HepG2 (cell line): Measurements from ENCODE around the gene TNFSF12. TPM values are rescaled to one million over a fixed set of nuclear protein-coding genes. Genes with fewer than 3 reads are reported as not detected.
A peak's percentile ranks its signal among the peaks of the same experiment; 100 is the strongest.

Experiments
- EED ChIP-seq: sonication (generic); formaldehyde crosslinking; IDR thresholded peaks from 2 replicates; pipeline ENCODE4 v1.5.0; 2020; ENCODE audit warnings: mild to moderate bottlenecking, missing genetic modification reagents
- ETV5 ChIP-seq: IDR thresholded peaks from 2 replicates; pipeline ENCODE4 v1.6.1; 2018; ENCODE audit warnings: missing biosample characterization, missing genetic modification reagents, inconsistent platforms, borderline replicate concordance
- HIC2 ChIP-seq: sonication (generic); formaldehyde crosslinking; IDR thresholded peaks from 2 replicates; pipeline ENCODE4 v1.9.0; 2022; ENCODE audit warnings: low read depth, missing genetic modification reagents
- HNF4A ChIP-seq: sonication (generic); formaldehyde crosslinking; IDR thresholded peaks from 2 replicates; pipeline ENCODE4 v1.4.0; 2020; ENCODE audit warnings: missing genetic modification reagents
- KMT2B ChIP-seq: IDR thresholded peaks from 2 replicates; pipeline ENCODE4 v1.6.1; 2016; ENCODE audit warnings: missing genetic modification reagents, missing compliant biosample characterization
- MTF1 ChIP-seq: sonication (generic); formaldehyde crosslinking; IDR thresholded peaks from 2 replicates; pipeline ENCODE4 v1.5.0; 2020; ENCODE audit warnings: missing genetic modification reagents
- NCOA2 ChIP-seq: sonication (generic); formaldehyde crosslinking; IDR thresholded peaks from 2 replicates; pipeline ENCODE4 v1.8.0; 2022; ENCODE audit warnings: inconsistent platforms
- NFIB ChIP-seq: sonication (generic); formaldehyde crosslinking; IDR thresholded peaks from 2 replicates; pipeline ENCODE4 v1.9.0; 2021; ENCODE audit warnings: missing genetic modification reagents, mild to moderate bottlenecking, borderline replicate concordance
- TCF12 ChIP-seq, 2 experiments: fragments of 450-650 bp in 1 of 2; sonication (generic) in 1 of 2; formaldehyde crosslinking in 1 of 2; IDR thresholded peaks; 2 replicates each; pipeline versions ENCODE4 v1.6.1 to v1.8.0; 2017 to 2022; ENCODE audit warnings: antibody characterized with exemption in 1 of 2, mild to moderate bottlenecking in 1 of 2, missing genetic modification reagents in 1 of 2, moderate library complexity in 1 of 2
- TRIM24 ChIP-seq: sonication (generic); formaldehyde crosslinking; IDR thresholded peaks from 2 replicates; pipeline ENCODE4 v1.8.0; 2022; ENCODE audit warnings: mild to moderate bottlenecking, missing genetic modification reagents
- ZNF180 ChIP-seq: sonication (generic); formaldehyde crosslinking; IDR thresholded peaks from 2 replicates; pipeline ENCODE4 v1.4.0; 2020; ENCODE audit warnings: low read depth, missing genetic modification reagents, borderline replicate concordance
- ZNF556 ChIP-seq: sonication (generic); formaldehyde crosslinking; IDR thresholded peaks from 2 replicates; pipeline ENCODE4 v1.4.0; 2020; ENCODE audit warnings: mild to moderate bottlenecking, missing genetic modification reagents, borderline replicate concordance
- ZNF589 ChIP-seq: sonication (generic); formaldehyde crosslinking; conservative IDR thresholded peaks from 2 replicates; pipeline ENCODE4 v1.8.0; 2022; ENCODE audit warnings: mild to moderate bottlenecking, moderate library complexity, missing genetic modification reagents
- polyA plus RNA-seq, 8 experiments: library from polyadenylated mRNA; depleted of rRNA in 3 of 8; stranded (reverse) in 7 of 8; unstranded in 1 of 8; fragments of >200 nt; fragmentation: Illumina TruSeq in 4 of 8; extraction: Trizol in 4 of 8; gene quantifications; 2 replicates each; pipeline versions ENCODE4 v1.2.1 to v1.2.3, GENCODE V29; 2011 to 2016; ENCODE audit warnings: low read depth in 4 of 8, missing spikeins in 1 of 8, mixed read lengths in 1 of 8; ENCODE audit not compliant: insufficient read depth in 1 of 8
- total RNA-seq, 5 experiments: library from RNA; depleted of rRNA; stranded (reverse); fragments of >200 nt; fragmentation: Illumina TruSeq; extraction: Trizol; gene quantifications; 2 replicates each; pipeline ENCODE4 v1.2.3, GENCODE V29; 2016; ENCODE audit warnings: low read depth in 1 of 5
- TF ChIP-seq, protein P1 (sequence below): sonication (generic); formaldehyde crosslinking; IDR thresholded peaks from 2 replicates; pipeline ENCODE4 v1.4.0; 2020; ENCODE audit warnings: mild to moderate bottlenecking, missing genetic modification reagents

Gene TNFSF12
- total and polyA plus RNA-seq, 2 of the 13 experiments (the other 11 are each of a cell fraction or from before 2014, with no cell fraction given) = 0.93 to 7.2 TPM

DNA sequence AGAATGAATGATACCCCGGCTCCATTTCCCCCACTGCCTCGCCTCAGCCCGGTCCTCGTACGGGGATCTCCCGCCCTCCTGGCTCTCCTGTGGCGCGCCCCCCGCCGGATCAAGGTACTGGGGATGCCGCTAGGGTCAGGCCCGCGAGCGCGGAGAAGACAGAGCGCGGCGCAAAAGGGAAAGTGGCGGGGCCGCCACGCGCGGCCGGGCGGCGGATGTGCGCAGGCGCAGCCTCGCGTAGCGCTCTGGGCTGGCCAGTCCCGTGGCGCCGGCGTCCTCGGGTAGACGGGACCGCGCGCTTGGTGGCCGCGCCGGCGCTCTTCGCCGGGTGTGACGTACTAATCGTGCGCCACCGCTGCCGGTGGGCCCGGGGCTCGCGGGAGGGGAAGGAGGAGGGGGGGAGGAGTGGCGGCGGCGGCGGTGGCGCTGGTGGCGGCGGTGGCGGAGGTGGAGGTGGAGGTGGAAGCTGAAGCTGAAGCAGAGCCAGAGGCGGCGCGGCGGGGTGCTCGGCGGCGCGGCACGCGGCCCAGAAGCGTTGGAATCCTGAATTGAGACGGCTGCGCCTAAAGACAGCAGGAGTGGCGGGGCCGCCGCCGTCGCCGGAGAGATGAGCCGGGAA lies 12.8 kb downstream of the TNFSF12 start, which contains the start of gene SENP3 (continued):
- TF ChIP-seq TRIM24 (CRISPR knock-in tag) = no peak
- no peak for TF ChIP-seq TCF12 (IDR thresholded peaks at IDR 0.05)
- 0 out of 2 replicates have a peak, but pooled peaks have one; percentile 65 for TF ChIP-seq TCF12 (CRISPR knock-in tag; IDR thresholded peaks at IDR 0.05)
- TF ChIP-seq EED (CRISPR knock-in tag) = no peak
- TF ChIP-seq MTF1 (CRISPR knock-in tag) = no peak
- TF ChIP-seq ETV5 (CRISPR knock-in tag) = no peak; the same call in 1 of the 2 replicates
- no peak for TF ChIP-seq HNF4A (CRISPR knock-in tag)
- TF ChIP-seq HIC2 (CRISPR knock-in tag) = no peak
- TF ChIP-seq NCOA2 (CRISPR knock-in tag) = no peak
- no peak for TF ChIP-seq ZNF180 (CRISPR knock-in tag)
- TF ChIP-seq, protein P1, sequence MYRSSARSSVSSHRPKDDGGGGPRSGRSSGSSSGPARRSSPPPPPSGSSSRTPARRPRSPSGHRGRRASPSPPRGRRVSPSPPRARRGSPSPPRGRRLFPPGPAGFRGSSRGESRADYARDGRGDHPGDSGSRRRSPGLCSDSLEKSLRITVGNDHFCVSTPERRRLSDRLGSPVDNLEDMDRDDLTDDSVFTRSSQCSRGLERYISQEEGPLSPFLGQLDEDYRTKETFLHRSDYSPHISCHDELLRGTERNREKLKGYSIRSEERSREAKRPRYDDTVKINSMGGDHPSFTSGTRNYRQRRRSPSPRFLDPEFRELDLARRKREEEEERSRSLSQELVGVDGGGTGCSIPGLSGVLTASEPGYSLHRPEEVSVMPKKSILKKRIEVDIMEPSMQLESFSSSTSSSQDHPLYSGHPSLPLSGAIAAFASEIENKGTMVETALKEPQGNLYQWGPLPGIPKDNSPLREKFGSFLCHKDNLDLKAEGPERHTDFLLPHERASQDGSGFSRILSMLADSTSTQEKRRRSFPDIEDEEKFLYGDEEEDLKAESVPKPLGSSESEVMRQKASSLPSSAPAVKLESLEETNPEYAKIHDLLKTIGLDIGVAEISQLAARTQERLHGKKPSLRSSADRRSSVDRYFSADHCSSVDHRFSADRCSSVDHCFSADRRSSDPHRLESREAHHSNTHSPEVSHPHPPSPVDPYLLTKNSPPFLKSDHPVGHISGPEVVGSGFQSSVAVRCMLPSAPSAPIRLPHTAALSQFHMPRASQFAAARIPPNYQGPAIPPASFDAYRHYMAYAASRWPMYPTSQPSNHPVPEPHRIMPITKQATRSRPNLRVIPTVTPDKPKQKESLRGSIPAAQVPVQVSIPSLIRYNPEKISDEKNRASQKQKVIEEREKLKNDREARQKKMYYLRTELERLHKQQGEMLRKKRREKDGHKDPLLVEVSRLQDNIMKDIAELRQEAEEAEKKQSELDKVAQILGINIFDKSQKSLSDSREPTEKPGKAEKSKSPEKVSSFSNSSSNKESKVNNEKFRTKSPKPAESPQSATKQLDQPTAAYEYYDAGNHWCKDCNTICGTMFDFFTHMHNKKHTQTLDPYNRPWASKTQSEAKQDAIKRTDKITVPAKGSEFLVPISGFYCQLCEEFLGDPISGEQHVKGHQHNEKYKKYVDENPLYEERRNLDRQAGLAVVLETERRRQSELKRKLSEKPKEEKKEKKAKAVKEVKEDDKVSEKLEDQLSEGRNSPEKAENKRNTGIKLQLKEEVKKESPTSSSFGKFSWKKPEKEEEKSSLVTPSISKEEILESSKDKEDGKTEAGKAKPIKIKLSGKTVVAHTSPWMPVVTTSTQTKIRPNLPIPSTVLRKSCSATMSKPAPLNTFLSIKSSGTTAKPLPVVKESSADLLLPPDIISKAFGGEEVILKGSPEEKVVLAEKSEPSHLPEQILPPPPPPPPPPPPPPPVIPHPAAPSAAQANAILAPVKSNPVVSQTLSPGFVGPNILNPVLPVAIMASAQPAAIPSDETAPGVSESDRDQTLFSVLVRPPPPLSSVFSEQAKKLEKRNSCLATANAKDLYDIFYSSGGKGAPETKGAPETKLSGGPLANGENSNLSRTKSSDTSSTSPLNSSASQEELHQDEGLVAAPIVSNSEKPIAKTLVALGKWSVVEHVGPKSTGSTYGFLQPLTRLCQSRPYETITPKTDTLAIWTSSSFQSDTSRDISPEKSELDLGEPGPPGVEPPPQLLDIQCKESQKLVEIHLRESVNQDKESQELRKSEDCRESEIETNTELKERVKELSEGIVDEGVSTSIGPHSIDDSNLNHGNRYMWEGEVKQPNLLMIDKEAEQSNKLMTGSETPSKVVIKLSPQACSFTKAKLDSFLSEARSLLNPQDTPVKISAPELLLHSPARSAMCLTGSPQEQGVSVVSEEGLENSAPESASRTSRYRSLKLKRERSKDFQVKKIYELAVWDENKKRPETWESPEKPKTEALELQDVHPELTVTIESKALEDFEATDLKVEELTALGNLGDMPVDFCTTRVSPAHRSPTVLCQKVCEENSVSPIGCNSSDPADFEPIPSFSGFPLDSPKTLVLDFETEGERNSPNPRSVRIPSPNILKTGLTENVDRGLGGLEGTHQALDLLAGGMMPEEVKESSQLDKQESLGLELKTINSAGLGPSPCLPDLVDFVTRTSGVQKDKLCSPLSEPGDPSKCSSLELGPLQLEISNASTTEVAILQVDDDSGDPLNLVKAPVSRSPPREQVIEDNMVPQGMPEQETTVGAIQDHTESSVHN (CRISPR knock-in tag) = no peak
- no peak; the same call in 1 of the 2 replicates for TF ChIP-seq ZNF589 (CRISPR knock-in tag)
- TF ChIP-seq ZNF556 (CRISPR knock-in tag) = no peak
- TF ChIP-seq KMT2B (CRISPR knock-in tag) = peak; percentile 84; the same call in 1 of the 2 replicates
- no peak for TF ChIP-seq NFIB (CRISPR knock-in tag)
